A673 (cell line): ENCODE results near the gene PAM16. TPM values are rescaled to one million over a fixed set of nuclear protein-coding genes. Genes with fewer than 3 reads are reported as not detected.

Experiments
- BruUV-seq: library from RNA; stranded (reverse); fragments of 400-500 nt; replicated peaks from 2 replicates; lab custom pipeline; 2021; lab: Mats Ljungman, UMichigan
- CTCF ChIA-PET: fragments of 300-600 bp; sonication (Branson Sonifier 250); formaldehyde crosslinking; loops from one replicate; lab custom pipeline; 2022; ENCODE audit warnings: antibody characterized with exemption; lab: Charles Lee
- POLR2A ChIA-PET: fragments of 300-600 bp; sonication (Branson Sonifier 250); formaldehyde crosslinking; loops from one replicate; lab custom pipeline; 2022; ENCODE audit warnings: antibody characterized with exemption; ENCODE audit not compliant: low non-redundant PET; lab: Charles Lee
- DNase-seq: peaks from one replicate; pipeline ENCODE4 v3.0.0-alpha.2; 2015; ENCODE audit warnings: low spot score
- H3K27ac ChIP-seq: fragments of 200-600 bp; sonication (generic); 2 replicates; pipeline ENCODE4 v1.5.1; 2016; ENCODE audit warnings: mixed run types, low read depth, mild to moderate bottlenecking, mixed read lengths, antibody characterized with exemption, low read length; ENCODE audit not compliant: poor library complexity, severe bottlenecking
- H3K27me3 ChIP-seq: fragments of 200-600 bp; sonication (generic); replicated peaks from 2 replicates; pipeline ENCODE4 v1.6.1; 2017; ENCODE audit warnings: mixed run types, low read depth, mild to moderate bottlenecking, mixed read lengths, antibody characterized with exemption, low read length; ENCODE audit not compliant: insufficient read depth, poor library complexity
- H3K36me3 ChIP-seq: fragments of 200-600 bp; sonication (generic); 2 replicates; pipeline ENCODE4 v1.6.1; 2016; ENCODE audit warnings: mixed run types, mild to moderate bottlenecking, mixed read lengths, antibody characterized with exemption, low read length; ENCODE audit not compliant: insufficient read depth, poor library complexity, severe bottlenecking
- H3K4me1 ChIP-seq: fragments of 200-600 bp; sonication (generic); 2 replicates; pipeline ENCODE4 v1.6.1; 2017; ENCODE audit warnings: mixed run types, mild to moderate bottlenecking, mixed read lengths, antibody characterized with exemption, low read length; ENCODE audit not compliant: insufficient read depth, poor library complexity, severe bottlenecking
- H3K4me3 ChIP-seq: fragments of 200-600 bp; sonication (generic); 2 replicates; pipeline ENCODE4 v1.5.1; 2016; ENCODE audit warnings: low read depth, mixed run types, mild to moderate bottlenecking, mixed read lengths, low read length; ENCODE audit not compliant: poor library complexity, severe bottlenecking
- H3K9me3 ChIP-seq: fragments of 200-600 bp; sonication (generic); 2 replicates; pipeline ENCODE4 v1.6.1; 2016; ENCODE audit warnings: mixed run types, low read depth, mild to moderate bottlenecking, mixed read lengths, antibody characterized with exemption, low read length; ENCODE audit not compliant: poor library complexity, severe bottlenecking
- EZH2 ChIP-seq: fragments of 200-600 bp; sonication (generic); IDR thresholded peaks from 2 replicates; pipeline ENCODE4 v1.6.1; 2017; ENCODE audit warnings: borderline replicate concordance, low read depth, mild to moderate bottlenecking, mixed read lengths, antibody characterized with exemption, low read length; ENCODE audit not compliant: poor library complexity, severe bottlenecking
- intact Hi-C: fragments of 100-400 bp; cut with micrococcal nuclease; formaldehyde crosslinking; loops from one replicate; pipeline ENCODE4 v1.10.0; 2022; ENCODE audit not compliant: unreplicated experiment
- total RNA-seq: library from RNA; stranded (reverse); gene quantifications from 2 replicates; pipeline ENCODE4 v1.2.3, GENCODE V29; 2021
- TF ChIP-seq, protein P1 (sequence below): fragments of 300-800, 200-600 bp; sonication (generic); conservative IDR thresholded peaks from 2 replicates; pipeline ENCODE4 v1.5.1; 2017; ENCODE audit warnings: low read depth, mild to moderate bottlenecking, antibody characterized with exemption, low read length, moderate library complexity, mixed read lengths

PAM16 gene
- total RNA-seq, 1 experiment from 2014 or later, result 90.3 TPM

DNA sequence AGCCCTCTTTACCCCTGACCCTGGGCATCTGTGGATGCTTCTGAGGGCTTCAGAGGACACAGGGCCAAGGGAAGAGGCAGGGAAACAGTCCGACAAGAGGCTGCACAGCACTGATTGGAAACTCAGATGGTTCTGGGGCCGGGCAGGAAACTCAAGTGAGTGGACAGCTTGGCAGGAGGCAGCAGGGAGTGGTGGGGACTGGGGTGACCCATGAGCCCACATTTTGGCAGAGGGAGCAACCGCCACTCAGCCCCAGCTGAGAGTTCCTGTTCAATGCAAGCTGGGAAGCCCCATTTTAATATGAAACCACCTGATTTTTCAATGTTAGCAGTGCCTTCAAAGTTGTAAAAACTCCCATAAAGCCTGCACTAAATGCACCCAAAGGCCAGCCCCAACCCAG is 19.0 kb upstream of the PAM16 start:
- BruUV-seq, result no TSS peak
- no peaks in the 10 kb centered on the region for H3K27me3 ChIP-seq
- H3K4me1 ChIP-seq, result peaks cover 30% of the 10 kb centered on the region
- CTCF ChIA-PET, result no interaction called here
- no peak for TF ChIP-seq EZH2
- TF ChIP-seq, protein P1, sequence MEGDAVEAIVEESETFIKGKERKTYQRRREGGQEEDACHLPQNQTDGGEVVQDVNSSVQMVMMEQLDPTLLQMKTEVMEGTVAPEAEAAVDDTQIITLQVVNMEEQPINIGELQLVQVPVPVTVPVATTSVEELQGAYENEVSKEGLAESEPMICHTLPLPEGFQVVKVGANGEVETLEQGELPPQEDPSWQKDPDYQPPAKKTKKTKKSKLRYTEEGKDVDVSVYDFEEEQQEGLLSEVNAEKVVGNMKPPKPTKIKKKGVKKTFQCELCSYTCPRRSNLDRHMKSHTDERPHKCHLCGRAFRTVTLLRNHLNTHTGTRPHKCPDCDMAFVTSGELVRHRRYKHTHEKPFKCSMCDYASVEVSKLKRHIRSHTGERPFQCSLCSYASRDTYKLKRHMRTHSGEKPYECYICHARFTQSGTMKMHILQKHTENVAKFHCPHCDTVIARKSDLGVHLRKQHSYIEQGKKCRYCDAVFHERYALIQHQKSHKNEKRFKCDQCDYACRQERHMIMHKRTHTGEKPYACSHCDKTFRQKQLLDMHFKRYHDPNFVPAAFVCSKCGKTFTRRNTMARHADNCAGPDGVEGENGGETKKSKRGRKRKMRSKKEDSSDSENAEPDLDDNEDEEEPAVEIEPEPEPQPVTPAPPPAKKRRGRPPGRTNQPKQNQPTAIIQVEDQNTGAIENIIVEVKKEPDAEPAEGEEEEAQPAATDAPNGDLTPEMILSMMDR, result no peak
- POLR2A ChIA-PET, result no interaction called here
- DNase-seq, result no peak
- no peak overlapping the region for H3K27ac ChIP-seq
- intact Hi-C loops, result no loop called here
- no peaks in the 10 kb centered on the region for H3K36me3 ChIP-seq
- no peak overlapping the region for H3K4me3 ChIP-seq
- H3K9me3 ChIP-seq, result no peaks in the 10 kb centered on the region

DNA sequence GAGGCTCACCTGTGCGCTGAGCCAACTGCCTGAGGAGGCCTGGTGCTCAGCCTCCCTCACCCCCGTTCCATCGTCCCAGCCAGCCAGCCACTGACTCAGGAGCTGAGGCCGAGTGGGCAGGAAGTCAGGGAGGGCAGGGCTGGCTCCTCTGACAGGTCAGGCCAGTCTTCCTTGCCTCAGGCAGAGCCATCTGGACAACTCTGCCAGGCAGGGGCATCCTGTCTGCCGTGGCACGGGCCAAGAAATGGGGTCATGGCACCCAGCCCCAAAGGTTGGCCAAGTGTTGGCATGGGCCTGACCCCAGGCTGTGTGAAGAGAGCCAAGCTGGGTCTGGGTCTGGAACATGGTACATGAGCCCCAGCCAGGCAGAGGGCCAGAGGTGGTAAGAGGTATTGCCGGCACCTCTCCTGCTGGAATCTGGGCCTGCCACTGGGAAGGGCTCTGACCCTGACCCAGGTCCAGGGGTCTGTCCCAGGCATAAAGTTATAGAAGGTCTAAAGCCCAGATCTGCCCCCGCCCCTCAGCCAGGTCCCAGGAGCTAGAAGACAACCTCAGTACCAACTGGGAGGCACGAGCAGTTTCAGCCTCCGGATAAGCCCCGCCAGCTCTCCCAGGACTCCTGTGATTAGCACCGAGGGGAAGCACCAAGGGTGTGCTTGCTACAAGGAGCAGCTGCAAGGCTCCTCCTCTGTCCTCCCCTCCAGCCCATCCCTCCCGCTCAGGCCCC is 18.0 kb upstream of the PAM16 start:
- CTCF ChIA-PET, result no interaction called here
- POLR2A ChIA-PET, result no interaction called here
- H3K9me3 ChIP-seq, result no peaks in the 10 kb centered on the region
- no peaks in the 10 kb centered on the region for H3K36me3 ChIP-seq
- no peak for TF ChIP-seq EZH2
- TF ChIP-seq, protein P1, result no peak
- H3K27ac ChIP-seq, result no peak overlapping the region
- H3K4me1 ChIP-seq, result peaks cover 20% of the 10 kb centered on the region
- no peaks in the 10 kb centered on the region for H3K27me3 ChIP-seq
- no peak overlapping the region for H3K4me3 ChIP-seq
- BruUV-seq, result no TSS peak
- no peak for DNase-seq
- intact Hi-C loops, result no loop called here

DNA sequence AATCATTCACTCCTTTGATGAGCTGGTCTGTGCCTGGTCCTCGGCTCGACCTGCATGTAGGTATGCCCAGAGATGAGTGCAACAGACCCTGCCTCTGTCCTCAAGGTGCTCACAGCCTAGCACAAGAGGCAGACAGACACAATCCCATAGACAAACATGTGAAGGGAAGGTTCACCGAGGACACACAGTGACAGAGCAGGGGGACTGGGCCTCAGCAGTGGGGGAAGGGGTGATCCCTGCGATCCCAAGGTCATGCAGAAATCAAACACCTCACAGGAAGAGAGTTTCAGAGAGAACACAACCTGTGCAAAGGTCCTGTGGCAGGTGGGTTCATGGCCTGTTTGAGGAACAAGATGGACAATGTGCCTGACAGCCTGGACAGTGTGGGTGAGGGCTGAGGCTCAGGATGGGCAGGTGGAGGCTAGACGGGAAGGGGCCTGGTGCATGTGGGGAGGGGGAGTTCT is 16.3 kb upstream of the PAM16 start:
- Histone ChIP-seq H3K27me3 (no peaks in the 10 kb centered on the region), H3K9me3 (no peaks in the 10 kb centered on the region), H3K36me3 (no peaks in the 10 kb centered on the region), H3K4me1 (peaks cover 4% of the 10 kb centered on the region), H3K27ac (no peak overlapping the region), H3K4me3 (no peak overlapping the region)
- ChIA-PET CTCF (no interaction called here), POLR2A (no interaction called here)
- intact Hi-C loops, result no loop called here
- no peak for TF ChIP-seq EZH2
- TF ChIP-seq, protein P1, result no peak
- DNase-seq, result no peak
- no TSS peak for BruUV-seq
